A673 (cell line): Measurements from ENCODE around the gene RASGEF1C.
"Not testable (repeated sequence)": the region's sequence is repeated elsewhere in the genome, so short reads cannot be mapped to it uniquely, and the experiment has no call there.

Experiments
- CTCF ChIP-seq: fragments of 300-800, 200-600 bp; sonication (generic); conservative IDR thresholded peaks from 2 replicates; pipeline ENCODE4 v1.5.1; 2017; ENCODE audit warnings: low read depth, mild to moderate bottlenecking, antibody characterized with exemption, low read length, moderate library complexity, mixed read lengths
- EZH2 ChIP-seq: fragments of 200-600 bp; sonication (generic); IDR thresholded peaks from 2 replicates; pipeline ENCODE4 v1.6.1; 2017; ENCODE audit warnings: borderline replicate concordance, low read depth, mild to moderate bottlenecking, mixed read lengths, antibody characterized with exemption, low read length; ENCODE audit not compliant: poor library complexity, severe bottlenecking

- TF ChIP-seq CTCF, EZH2: not testable (repeated sequence)
Measured at GRCh38 chr5:180124662-180125061, 84.3 kb downstream of the RASGEF1C start.
